GM06990 (cell line): ENCODE measurements around the gene VCP.

Experiments used
- DNase-seq: peaks from one replicate; pipeline ENCODE4 v3.0.0-alpha.2; 2011; ENCODE audit not compliant: insufficient read length; ENCODE audit errors: extremely low read depth
- H3K27me3 ChIP-seq: replicated peaks from 2 replicates; pipeline ENCODE4 v1.6.0; 2011; ENCODE audit warnings: low read length; ENCODE audit not compliant: control insufficient read depth, insufficient read depth
- H3K36me3 ChIP-seq: 2 replicates; pipeline ENCODE4 v1.5.1; 2011; ENCODE audit warnings: low read length; ENCODE audit not compliant: control insufficient read depth, insufficient read depth
- H3K4me3 ChIP-seq: replicated peaks from 2 replicates; pipeline ENCODE4 v1.5.1; 2011; ENCODE audit warnings: low read depth, mild to moderate bottlenecking, control low read depth, low read length
- CTCF ChIP-seq: IDR thresholded peaks from 2 replicates; pipeline ENCODE4 v1.5.1; 2011; ENCODE audit warnings: low read length, control low read depth, mild to moderate bottlenecking, inconsistent platforms; ENCODE audit not compliant: insufficient read depth, poor library complexity, severe bottlenecking

The VCP gene

GRCh38 chr9:35010351-35010958 lies 62.0 kb downstream of the VCP start:
- DNase-seq, result no peak
- no peaks in the 10 kb centered on the region for H3K36me3 ChIP-seq

More at GRCh38 chr9:35010351-35010958, 62.0 kb downstream of the VCP start:
- Histone ChIP-seq H3K4me3 (no peak overlapping the region), H3K27me3 (no peaks in the 10 kb centered on the region)
- TF ChIP-seq CTCF, result no peak
